ENCODE data around the gene HIVEP3. TPM values are rescaled to one million over a fixed set of nuclear protein-coding genes. Genes with fewer than 3 reads are reported as not detected.

Gene HIVEP3
- total RNA-seq, 1 experiment from 2014 or later = 1.4 TPM

DNA sequence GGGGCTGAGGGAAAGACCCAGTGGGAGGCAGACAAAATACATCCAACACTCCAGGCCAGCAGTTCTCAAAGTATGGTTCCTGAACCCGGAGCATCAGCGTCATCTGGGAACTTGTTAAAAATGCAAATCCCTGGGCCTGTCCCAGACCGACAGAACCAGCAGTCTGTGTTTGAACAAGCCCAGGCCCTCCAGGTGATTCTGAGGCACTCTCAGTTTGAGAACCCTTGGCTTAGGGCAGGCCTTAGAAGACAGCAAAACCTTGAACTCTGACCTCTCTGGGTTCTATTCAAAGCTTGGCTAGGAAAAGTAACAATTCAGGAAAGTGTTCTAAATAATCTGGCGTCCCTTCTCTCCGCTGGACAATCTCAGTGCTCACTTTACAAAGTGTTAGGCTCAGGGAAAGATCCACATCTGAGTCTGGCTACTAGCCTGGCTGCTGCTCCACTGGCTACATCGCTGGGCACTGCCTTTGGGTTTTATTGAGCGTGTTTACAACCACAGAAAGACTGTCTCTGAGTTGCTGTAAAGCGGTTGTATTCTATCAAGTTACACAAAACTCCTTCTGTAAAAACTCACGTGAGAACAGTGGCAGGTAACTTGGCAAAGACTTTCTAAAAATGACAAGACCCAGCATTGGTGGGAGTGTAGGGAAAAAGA, 166.1 kb downstream of the HIVEP3 start:
- Histone ChIP-seq H4K20me1 (ENCODE audit: control insufficient read depth, insufficient read depth, insufficient read length) (no peaks in the 10 kb centered on the region), H3K23me2 (ENCODE audit: insufficient read length, low read depth, low read length, poor library complexity, severe bottlenecking) (no peaks in the 10 kb centered on the region), H2BK5ac (ENCODE audit: insufficient read length, low read length) (no peak overlapping the region), H3K79me1 (ENCODE audit: insufficient read depth, low read depth, low read length, poor library complexity, severe bottlenecking) (no peaks in the 10 kb centered on the region), H4K8ac (replicated peaks; ENCODE audit: insufficient read length, low read depth, low read length) (no peak overlapping the region), H3K4me2 (ENCODE audit: insufficient read depth, insufficient read length, low read length) (no peak overlapping the region), H3T11ph (ENCODE audit: low read length) (no peak overlapping the region), H3K27me3 (ENCODE audit: insufficient read depth, low read length) (no peaks in the 10 kb centered on the region), H3K4ac (ENCODE audit: low read depth, low read length) (no peak overlapping the region), H3K27ac (ENCODE audit: insufficient read length, low read depth, low read length) (no peak overlapping the region), H3K9ac (ENCODE audit: extremely low read depth, insufficient read length, low read length) (no peak overlapping the region), H3K79me2 (ENCODE audit: insufficient read depth, low read length) (no peaks in the 10 kb centered on the region), H3K14ac (ENCODE audit: insufficient read depth, low read length) (no peak overlapping the region), H3K56ac (ENCODE audit: insufficient read length, low read depth, low read length) (no peak overlapping the region), H3K9me3 (ENCODE audit: control insufficient read depth, low read depth, low read length) (no peaks in the 10 kb centered on the region), H3K18ac (ENCODE audit: insufficient read length, low read depth, low read length) (no peak overlapping the region), H3K23ac (ENCODE audit: insufficient read length, low read depth, low read length) (no peak overlapping the region), H4K91ac (ENCODE audit: insufficient read length, low read depth, low read length) (no peak overlapping the region), H2BK15ac (ENCODE audit: low read depth, low read length) (no peak overlapping the region), H4K5ac (ENCODE audit: insufficient read length, low read depth, low read length) (no peak overlapping the region), H2BK20ac (ENCODE audit: low read depth, low read length, poor library complexity, severe bottlenecking) (no peak overlapping the region), H2BK12ac (ENCODE audit: insufficient read length, low read depth, low read length) (no peak overlapping the region), H2AK5ac (ENCODE audit: insufficient read length, low read length) (no peak overlapping the region), H3K4me1 (ENCODE audit: insufficient read depth, low read length) (peaks cover 5% of the 10 kb centered on the region; the same call in 1 of the 2 replicates), H2BK120ac (ENCODE audit: low read depth, low read length, poor library complexity, severe bottlenecking) (no peak overlapping the region), H2AFZ (ENCODE audit: low read length) (no peak overlapping the region)
- H3K4me3 Mint-ChIP-seq = no peak overlapping the region
- no peaks in the 10 kb centered on the region for H3K9me3 Mint-ChIP-seq
- H3K4me1 Mint-ChIP-seq = peaks cover 8 to 17% of the 10 kb centered on the region in 2 experiments
- TF ChIP-seq, protein P1, sequence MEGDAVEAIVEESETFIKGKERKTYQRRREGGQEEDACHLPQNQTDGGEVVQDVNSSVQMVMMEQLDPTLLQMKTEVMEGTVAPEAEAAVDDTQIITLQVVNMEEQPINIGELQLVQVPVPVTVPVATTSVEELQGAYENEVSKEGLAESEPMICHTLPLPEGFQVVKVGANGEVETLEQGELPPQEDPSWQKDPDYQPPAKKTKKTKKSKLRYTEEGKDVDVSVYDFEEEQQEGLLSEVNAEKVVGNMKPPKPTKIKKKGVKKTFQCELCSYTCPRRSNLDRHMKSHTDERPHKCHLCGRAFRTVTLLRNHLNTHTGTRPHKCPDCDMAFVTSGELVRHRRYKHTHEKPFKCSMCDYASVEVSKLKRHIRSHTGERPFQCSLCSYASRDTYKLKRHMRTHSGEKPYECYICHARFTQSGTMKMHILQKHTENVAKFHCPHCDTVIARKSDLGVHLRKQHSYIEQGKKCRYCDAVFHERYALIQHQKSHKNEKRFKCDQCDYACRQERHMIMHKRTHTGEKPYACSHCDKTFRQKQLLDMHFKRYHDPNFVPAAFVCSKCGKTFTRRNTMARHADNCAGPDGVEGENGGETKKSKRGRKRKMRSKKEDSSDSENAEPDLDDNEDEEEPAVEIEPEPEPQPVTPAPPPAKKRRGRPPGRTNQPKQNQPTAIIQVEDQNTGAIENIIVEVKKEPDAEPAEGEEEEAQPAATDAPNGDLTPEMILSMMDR (conservative IDR thresholded peaks at IDR 0.05) = no peak
- no peaks in the 10 kb centered on the region; the same call in 1 of the 2 replicates for H3K27me3 Mint-ChIP-seq (ENCODE audit: low read depth)
- no peaks in the 10 kb centered on the region for H3K36me3 Mint-ChIP-seq (ENCODE audit: insufficient read depth in 1 of 3, low read depth in 3 of 3)
- DNase-seq = no peak
- H3K27ac Mint-ChIP-seq = no peak overlapping the region
- WGBS (ENCODE audit: extremely low coverage, insufficient read length, low lambda C conversion rate) = no CpG with 5 or more reads among the region's 9 CpGs

Data from H9 (cell line).